ENCODE measurements around the gene PARD3. TPM values are rescaled to one million over a fixed set of nuclear protein-coding genes. Genes with fewer than 3 reads are reported as not detected.
"Not testable (repeated sequence)": the region's sequence is repeated elsewhere in the genome, so short reads cannot be mapped to it uniquely, and the experiment has no call there.

The PARD3 gene
- total and polyA plus RNA-seq, 10 of the 15 experiments (the other 5 are each of a cell fraction or from before 2014, with no cell fraction given), result 2.6 to 43.1 (median 13.9) TPM

GRCh38 chr10:34074051-34074450 is 741.0 kb downstream of the PARD3 start (continued):
- no peak for TF ChIP-seq ETV6 (conservative IDR thresholded peaks at IDR 0.05 in 1 of 2, IDR thresholded peaks at IDR 0.05 in 1 of 2; ENCODE audit: borderline replicate concordance in 1 of 2, low read depth in 1 of 2)
- TF ChIP-seq YBX1 (IDR thresholded peaks at IDR 0.05), result no peak
- TF ChIP-seq HSF1 (IDR thresholded peaks at IDR 0.05; ENCODE audit: low read depth, low read length), result no peak
- no peak for TF ChIP-seq RELB (IDR thresholded peaks at IDR 0.05; ENCODE audit: low read depth)
- TF ChIP-seq SRF (IDR thresholded peaks at IDR 0.05; ENCODE audit: low read depth in 2 of 2, low read length in 2 of 2), result no peak
- TF ChIP-seq ZBTB40 (IDR thresholded peaks at IDR 0.05; ENCODE audit: borderline replicate concordance), result no peak
- TF ChIP-seq SUZ12 (IDR thresholded peaks at IDR 0.05; ENCODE audit: unreplicated experiment), result no peak
- TF ChIP-seq TCF7 (IDR thresholded peaks at IDR 0.05; ENCODE audit: borderline replicate concordance), result no peak

- RAD21 ChIA-PET (ENCODE audit: unreplicated experiment), result not testable (repeated sequence)
- 28% methylated on average over 6 of the region's 6 CpGs for WGBS (ENCODE audit: insufficient coverage, insufficient replicate concordance, low lambda C conversion rate, missing lambda C conversion rate)
These were observed 747.4 kb downstream of the PARD3 start for GRCh38 chr10:34067741-34068140.

More at GRCh38 chr10:34067741-34068140, 747.4 kb downstream of the PARD3 start:
- H3K4me3 ChIP-seq; H3K4me2 ChIP-seq (ENCODE audit: control insufficient read depth, insufficient read depth); H3K27ac ChIP-seq (ENCODE audit: control insufficient read depth, insufficient read depth); H3K79me2 ChIP-seq (ENCODE audit: control insufficient read depth, insufficient read depth, low read length); H4K20me1 ChIP-seq (ENCODE audit: control insufficient read depth, insufficient read depth); H3K4me1 ChIP-seq (ENCODE audit: control insufficient read depth, insufficient read depth, low read length); DNase-seq (ENCODE audit: low read depth, low spot score); H3K9ac ChIP-seq (ENCODE audit: control insufficient read depth, insufficient read depth, low read length); BruUV-seq (replicated peaks); in situ Hi-C loops (cut with MboI); ATAC-seq; H3K27me3 ChIP-seq (replicated peaks in 1 of 2; ENCODE audit: control insufficient read depth in 2 of 2, insufficient read depth in 2 of 2, low read length in 1 of 2); CTCF ChIA-PET; FAIRE-seq; SMC1A ChIA-PET (ENCODE audit: uncharacterized antibody, unreplicated experiment); H3K36me3 ChIP-seq (ENCODE audit: control insufficient read depth in 2 of 2, insufficient read depth in 2 of 2, low read length in 1 of 2); POLR2A ChIA-PET; intact Hi-C loops (cut with micrococcal nuclease; ENCODE audit: unreplicated experiment); H3K9me3 ChIP-seq (replicated peaks; ENCODE audit: control insufficient read depth, insufficient read depth, low read length); H2AFZ ChIP-seq (ENCODE audit: control insufficient read depth, low read depth, low read length): not testable (repeated sequence)

Measured in GM12878 (cell line).